Endodermal cell (in vitro differentiated cells): Measurements from ENCODE around the gene LYG1. TPM values are rescaled to one million over a fixed set of nuclear protein-coding genes. Genes with fewer than 3 reads are reported as not detected.
"Not testable (repeated sequence)": the region's sequence is repeated elsewhere in the genome, so short reads cannot be mapped to it uniquely, and the experiment has no call there.

Experiments
- DNase-seq: peaks from one replicate; pipeline ENCODE4 v3.0.0-alpha.2; 2017
- H3K27ac ChIP-seq: 2 replicates; pipeline ENCODE4 v1.5.1; 2013; ENCODE audit warnings: mild to moderate bottlenecking, low read depth, low read length, moderate library complexity
- H3K27me3 ChIP-seq: 2 replicates; pipeline ENCODE4 v1.6.1; 2013; ENCODE audit warnings: mild to moderate bottlenecking, low read length, moderate library complexity; ENCODE audit not compliant: insufficient read depth, control insufficient read depth, poor library complexity, severe bottlenecking
- H3K36me3 ChIP-seq: 2 replicates; pipeline ENCODE4 v1.7.0; 2013; ENCODE audit warnings: mild to moderate bottlenecking, low read length, moderate library complexity; ENCODE audit not compliant: control insufficient read depth, insufficient read depth
- H3K4me1 ChIP-seq: one replicate; pipeline ENCODE4 v1.7.0; 2013; ENCODE audit warnings: low read length; ENCODE audit not compliant: control insufficient read depth, insufficient read depth
- H3K4me3 ChIP-seq: 2 replicates; pipeline ENCODE4 v1.5.1; 2013; ENCODE audit warnings: mild to moderate bottlenecking, low read length, moderate library complexity
- H3K9ac ChIP-seq: 2 replicates; pipeline ENCODE4 v1.6.1; 2013; ENCODE audit warnings: mild to moderate bottlenecking, low read length, moderate library complexity; ENCODE audit not compliant: poor library complexity, severe bottlenecking; ENCODE audit errors: extremely low read depth
- H3K9me3 ChIP-seq: 2 replicates; pipeline ENCODE4 v1.6.1; 2013; ENCODE audit warnings: mild to moderate bottlenecking, low read length, moderate library complexity; ENCODE audit not compliant: control insufficient read depth
- H3K27ac Mint-ChIP-seq: 2 replicates; pipeline ENCODE4 v1.8.0; 2020; ENCODE audit warnings: mixed read lengths
- H3K27me3 Mint-ChIP-seq: 2 replicates; pipeline ENCODE4 v1.8.0; 2021; ENCODE audit warnings: mild to moderate bottlenecking, mixed read lengths; ENCODE audit not compliant: insufficient read depth
- H3K36me3 Mint-ChIP-seq: 2 replicates; pipeline ENCODE4 v1.8.0; 2020; ENCODE audit warnings: low read depth, mixed read lengths
- H3K4me1 Mint-ChIP-seq: 2 replicates; pipeline ENCODE4 v1.8.0; 2020; ENCODE audit warnings: mixed read lengths
- H3K4me3 Mint-ChIP-seq: 2 replicates; pipeline ENCODE4 v1.8.0; 2020; ENCODE audit warnings: mild to moderate bottlenecking, moderate library complexity, mixed read lengths
- H3K9me3 Mint-ChIP-seq: 2 replicates; pipeline ENCODE4 v1.8.0; 2020; ENCODE audit warnings: mild to moderate bottlenecking, mixed read lengths
- CTCF ChIP-seq: fragments of 200-600 bp; sonication (generic); conservative IDR thresholded peaks from 2 replicates; pipeline ENCODE4 v1.5.0; 2021; ENCODE audit warnings: antibody characterized with exemption, mild to moderate bottlenecking
- WGBS, 2 experiments: methylation state at CpG; one replicate each; pipeline versions ENCODE4 v1.1.5 to v1.1.7; 2013; ENCODE audit warnings: missing lambda C conversion rate in 2 of 2, mixed read lengths in 1 of 2; ENCODE audit not compliant: insufficient coverage in 1 of 2, insufficient read length in 1 of 2; 5-methylcytosine and 5-hydroxymethylcytosine counted together
- total RNA-seq, 2 donors: library from RNA; stranded (reverse); fragmentation: NEBNext Ultra II Directional in 1 of 2; extraction: Animal tissue kit (Norgen Biotek cat#: 25700) in 1 of 2; gene quantifications; 2 replicates in 1 of 2; 3 replicates in 1 of 2; pipeline ENCODE4 v1.2.1, GENCODE V29; 2021

LYG1 gene
- total RNA-seq, 2 donors from 2014 or later: 0.35 to 0.55 TPM

GRCh38 chr2:99325384-99325783 is 24.4 kb upstream of the LYG1 start:
- Histone ChIP-seq H3K4me1 (no peaks in the 10 kb centered on the region), H3K27me3 (no peaks in the 10 kb centered on the region), H3K9ac (no peak overlapping the region), H3K4me3 (no peak overlapping the region), H3K36me3 (peaks cover 76% of the 10 kb centered on the region), H3K27ac (no peak overlapping the region), H3K9me3 (no peaks in the 10 kb centered on the region)
- Mint-ChIP-seq H3K36me3 (peaks cover 61% of the 10 kb centered on the region), H3K4me1 (no peaks in the 10 kb centered on the region), H3K9me3 (no peaks in the 10 kb centered on the region), H3K27ac (no peak overlapping the region), H3K4me3 (no peak overlapping the region), H3K27me3 (no peaks in the 10 kb centered on the region)
- WGBS, 2 experiments: 93 to 100% methylated on average over 4 to 5 of the region's 5 CpGs
- no peak for DNase-seq
- no peak for TF ChIP-seq CTCF

GRCh38 chr2:99317873-99318200 is 16.8 kb upstream of the LYG1 start:
- H3K36me3 Mint-ChIP-seq: peaks cover 48% of the 10 kb centered on the region
- not testable (repeated sequence) for H3K27ac Mint-ChIP-seq, DNase-seq, H3K4me1 ChIP-seq, H3K4me3 Mint-ChIP-seq, H3K9me3 ChIP-seq, H3K27ac ChIP-seq, H3K27me3 Mint-ChIP-seq, H3K27me3 ChIP-seq, H3K9me3 Mint-ChIP-seq, H3K9ac ChIP-seq, H3K4me3 ChIP-seq, H3K4me1 Mint-ChIP-seq
- 95 to 99% methylated on average over 7 of the region's 7 CpGs for WGBS, 2 experiments
- peaks cover 53% of the 10 kb centered on the region for H3K36me3 ChIP-seq

GRCh38 chr2:99317161-99317872 is 16.3 kb upstream of the LYG1 start:
- H3K4me3 Mint-ChIP-seq: no peak overlapping the region
- no peaks in the 10 kb centered on the region for H3K9me3 Mint-ChIP-seq
- H3K4me1 Mint-ChIP-seq: no peaks in the 10 kb centered on the region
- peaks cover 50% of the 10 kb centered on the region for H3K36me3 Mint-ChIP-seq
- WGBS, 2 experiments: 90 to 93% methylated on average over 7 to 9 of the region's 9 CpGs
- Histone ChIP-seq H3K9me3 (no peaks in the 10 kb centered on the region), H3K4me3 (no peak overlapping the region), H3K27ac (no peak overlapping the region), H3K27me3 (no peaks in the 10 kb centered on the region), H3K9ac (no peak overlapping the region), H3K4me1 (no peaks in the 10 kb centered on the region), H3K36me3 (peaks cover 51% of the 10 kb centered on the region)
- H3K27me3 Mint-ChIP-seq: no peaks in the 10 kb centered on the region
- TF ChIP-seq CTCF: no peak
- no peak for DNase-seq
- H3K27ac Mint-ChIP-seq: no peak overlapping the region

GRCh38 chr2:99299580-99299979 is 1.4 kb downstream of the LYG1 start:
- H3K4me3 Mint-ChIP-seq: no peak overlapping the region
- WGBS, 2 experiments: 83 to 92% methylated on average over 1 to 7 of the region's 7 CpGs
- no peaks in the 10 kb centered on the region for H3K9me3 Mint-ChIP-seq
- no peaks in the 10 kb centered on the region for H3K36me3 Mint-ChIP-seq
- Histone ChIP-seq H3K4me3 (no peak overlapping the region), H3K36me3 (no peaks in the 10 kb centered on the region), H3K9ac (no peak overlapping the region), H3K9me3 (no peaks in the 10 kb centered on the region), H3K27me3 (no peaks in the 10 kb centered on the region), H3K27ac (no peak overlapping the region), H3K4me1 (no peaks in the 10 kb centered on the region)
- TF ChIP-seq CTCF: no peak
- DNase-seq: no peak
- H3K4me1 Mint-ChIP-seq: no peaks in the 10 kb centered on the region
- H3K27me3 Mint-ChIP-seq: no peaks in the 10 kb centered on the region
- no peak overlapping the region for H3K27ac Mint-ChIP-seq
